Skin epidermis (tissue), 12 donors: ENCODE results near the gene ZNF398.
A peak's percentile ranks its signal among the peaks of the same experiment; 100 is the strongest.

Source experiments
- H3K27ac ChIP-seq, 21 experiments: fragments of 200-600 bp; sonication (generic) in 11 of 21; one replicate each; pipeline ENCODE4 v1.5.0; 2020; ENCODE audit warnings: mild to moderate bottlenecking in 3 of 21, inconsistent platforms in 2 of 21, moderate library complexity in 2 of 21
- H3K4me3 ChIP-seq, 7 experiments: fragments of 200-600 bp; sonication (generic) in 2 of 7; one replicate each; pipeline ENCODE4 v1.5.0; 2020; ENCODE audit warnings: inconsistent platforms in 2 of 7, mild to moderate bottlenecking in 2 of 7, moderate library complexity in 1 of 7

ZNF398 gene

GRCh38 chr7:149147752-149148653 lies 750 bp downstream of the ZNF398 start:
- Histone ChIP-seq H3K27ac (peak overlapping the region; percentile 65 to 99 (median 94)), H3K4me3 (peak overlapping the region; percentile 61 to 98 (median 83))

GRCh38 chr7:149150981-149151380 lies 3.7 kb downstream of the ZNF398 start:
- H3K4me3 ChIP-seq: no peak overlapping the region
- no peak overlapping the region for H3K27ac ChIP-seq

- no peak overlapping the region for H3K4me3 ChIP-seq
- H3K27ac ChIP-seq: peak overlapping the region in 1 of 21 experiments; percentile 27
Measured at GRCh38 chr7:149153346-149153745, 6.1 kb downstream of the ZNF398 start.

GRCh38 chr7:149154056-149154455 lies 6.8 kb downstream of the ZNF398 start:
- H3K4me3 ChIP-seq: no peak overlapping the region
- H3K27ac ChIP-seq: peak overlapping the region in 1 of 21 experiments; percentile 37

GRCh38 chr7:149156898-149157297 lies 9.6 kb downstream of the ZNF398 start:
- Histone ChIP-seq H3K27ac (no peak overlapping the region), H3K4me3 (no peak overlapping the region)

- Histone ChIP-seq H3K4me3 (no peak overlapping the region), H3K27ac (no peak overlapping the region)
Measured at GRCh38 chr7:149161241-149161848, 14.1 kb downstream of the ZNF398 start.

- Histone ChIP-seq H3K4me3 (no peak overlapping the region), H3K27ac (no peak overlapping the region)
Measured at GRCh38 chr7:149166142-149166541, 18.9 kb downstream of the ZNF398 start.

- Histone ChIP-seq H3K4me3 (no peak overlapping the region), H3K27ac (peak overlapping the region in 1 of 21 experiments; percentile 9)
Measured at GRCh38 chr7:149166630-149167352, 19.5 kb downstream of the ZNF398 start.

GRCh38 chr7:149171892-149172533 lies 24.8 kb downstream of the ZNF398 start:
- no peak overlapping the region for H3K4me3 ChIP-seq
- peak overlapping the region in 1 of 21 experiments; percentile 35 for H3K27ac ChIP-seq

- H3K4me3 ChIP-seq: no peak overlapping the region
- H3K27ac ChIP-seq: no peak overlapping the region
Measured at GRCh38 chr7:149172534-149172920, 25.3 kb downstream of the ZNF398 start.

GRCh38 chr7:149175150-149175549 lies 27.9 kb downstream of the ZNF398 start:
- H3K27ac ChIP-seq: no peak overlapping the region
- H3K4me3 ChIP-seq: no peak overlapping the region

- Histone ChIP-seq H3K4me3 (no peak overlapping the region), H3K27ac (no peak overlapping the region)
Measured at GRCh38 chr7:149179241-149179640, 32.0 kb downstream of the ZNF398 start.

GRCh38 chr7:149180722-149181449 lies 33.6 kb downstream of the ZNF398 start:
- Histone ChIP-seq H3K4me3 (no peak overlapping the region), H3K27ac (peak overlapping the region in 4 of 21 experiments; percentile 23 to 65 (median 31))

- no peak overlapping the region for H3K4me3 ChIP-seq
- peak overlapping the region in 4 of 21 experiments; percentile 29 to 65 (median 36) for H3K27ac ChIP-seq
Measured at GRCh38 chr7:149181450-149181790, 34.2 kb downstream of the ZNF398 start.

GRCh38 chr7:149184274-149184673 lies 37.0 kb downstream of the ZNF398 start:
- Histone ChIP-seq H3K27ac (no peak overlapping the region), H3K4me3 (no peak overlapping the region)

GRCh38 chr7:149188213-149188612 lies 41.0 kb downstream of the ZNF398 start:
- H3K27ac ChIP-seq: no peak overlapping the region
- H3K4me3 ChIP-seq: no peak overlapping the region

- Histone ChIP-seq H3K27ac (no peak overlapping the region), H3K4me3 (no peak overlapping the region)
Measured at GRCh38 chr7:149188637-149189259, 41.5 kb downstream of the ZNF398 start.

- Histone ChIP-seq H3K27ac (no peak overlapping the region), H3K4me3 (no peak overlapping the region)
Measured at GRCh38 chr7:149191851-149192250, 44.6 kb downstream of the ZNF398 start.

- Histone ChIP-seq H3K27ac (peak overlapping the region in 18 of 21 experiments; percentile 72 to 97 (median 90)), H3K4me3 (peak overlapping the region; percentile 56 to 92 (median 58))
Measured at GRCh38 chr7:149194799-149195179, 47.5 kb downstream of the ZNF398 start.
